ENCODE measurements around the gene BMERB1.
"Not testable (repeated sequence)": the region's sequence is repeated elsewhere in the genome, so short reads cannot be mapped to it uniquely, and the experiment has no call there.

The BMERB1 gene

DNA sequence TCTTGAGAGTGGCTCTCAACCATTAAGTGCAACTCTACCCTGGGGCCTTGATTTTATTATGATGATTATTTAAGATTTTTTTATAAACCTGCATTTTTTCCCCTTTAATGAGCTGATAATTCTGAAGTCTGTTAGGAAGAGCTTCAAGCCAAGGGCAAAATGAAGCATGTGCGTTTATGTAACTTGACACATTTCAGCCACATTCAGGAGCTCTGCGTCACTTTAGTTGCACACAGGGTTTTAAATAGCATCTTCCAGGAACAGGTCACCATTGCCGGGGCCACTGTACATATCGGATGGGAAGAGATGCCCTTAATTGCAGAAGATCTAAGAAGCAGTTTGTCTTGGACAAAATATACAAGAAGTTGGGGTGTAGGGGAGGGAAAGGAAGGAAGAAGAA is 89.6 kb downstream of the BMERB1 start:
- DNase-seq (ENCODE audit: low read depth in 2 of 2), result no peak

- no peak for DNase-seq (ENCODE audit: low read depth in 2 of 2)
Measured at GRCh38 chr16:15524966-15525365, 90.6 kb downstream of the BMERB1 start.

GRCh38 chr16:15526097-15526496 is 91.7 kb downstream of the BMERB1 start:
- DNase-seq (ENCODE audit: low read depth in 2 of 2), result no peak

- no peak for DNase-seq (ENCODE audit: low read depth in 2 of 2)
Measured at GRCh38 chr16:15526731-15527130, 92.3 kb downstream of the BMERB1 start.

GRCh38 chr16:15529673-15530072 is 95.3 kb downstream of the BMERB1 start:
- DNase-seq (ENCODE audit: low read depth in 2 of 2), result no peak

GRCh38 chr16:15530085-15530484 is 95.7 kb downstream of the BMERB1 start:
- DNase-seq (ENCODE audit: low read depth in 2 of 2), result no peak

GRCh38 chr16:15532825-15533224 is 98.4 kb downstream of the BMERB1 start:
- DNase-seq (ENCODE audit: low read depth in 2 of 2), result no peak

GRCh38 chr16:15533386-15533785 is 99.0 kb downstream of the BMERB1 start:
- no peak for DNase-seq (ENCODE audit: low read depth in 2 of 2)

DNA sequence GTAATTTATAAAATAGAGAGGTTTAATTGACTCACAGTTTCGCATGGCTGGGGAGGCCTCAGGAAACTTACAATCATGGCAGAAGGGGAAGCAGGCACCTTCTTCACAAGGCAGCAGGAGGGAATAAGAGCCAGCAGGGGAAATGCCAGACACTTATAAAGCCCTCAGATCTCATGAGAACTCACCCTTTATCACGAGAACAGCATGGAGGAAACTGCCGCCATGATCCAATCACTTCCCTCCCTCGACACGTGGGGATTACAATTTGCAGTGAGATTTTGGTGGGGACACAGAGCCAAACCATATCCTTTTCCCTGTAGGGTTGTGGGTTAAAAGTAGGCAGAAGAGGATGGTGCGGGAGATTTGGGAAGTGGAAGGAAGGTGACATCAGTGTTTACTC is 101.4 kb downstream of the BMERB1 start:
- no peak for DNase-seq (ENCODE audit: low read depth in 2 of 2)

DNA sequence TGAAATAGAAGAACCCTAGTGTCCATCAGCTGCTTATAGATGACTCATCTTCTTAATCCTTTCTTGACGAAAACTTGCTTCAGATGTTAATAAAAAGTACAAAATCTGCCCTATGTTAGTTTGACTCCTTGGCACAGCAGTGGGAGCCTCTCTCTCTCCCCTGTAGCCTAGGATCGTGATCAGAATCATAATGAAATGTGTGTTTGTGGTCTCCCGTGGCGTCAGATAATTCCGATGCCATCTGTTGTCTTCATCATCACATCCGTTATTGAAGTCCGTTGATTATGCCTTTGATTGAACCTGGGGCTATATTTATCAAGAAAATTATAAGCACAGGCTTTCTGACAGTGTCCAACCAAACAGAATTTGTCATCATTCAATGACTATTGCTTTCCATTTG is 102.5 kb downstream of the BMERB1 start:
- DNase-seq (ENCODE audit: low read depth in 2 of 2), result no peak

GRCh38 chr16:15538507-15538906 is 104.1 kb downstream of the BMERB1 start:
- DNase-seq (ENCODE audit: low read depth in 2 of 2), result no peak

DNA sequence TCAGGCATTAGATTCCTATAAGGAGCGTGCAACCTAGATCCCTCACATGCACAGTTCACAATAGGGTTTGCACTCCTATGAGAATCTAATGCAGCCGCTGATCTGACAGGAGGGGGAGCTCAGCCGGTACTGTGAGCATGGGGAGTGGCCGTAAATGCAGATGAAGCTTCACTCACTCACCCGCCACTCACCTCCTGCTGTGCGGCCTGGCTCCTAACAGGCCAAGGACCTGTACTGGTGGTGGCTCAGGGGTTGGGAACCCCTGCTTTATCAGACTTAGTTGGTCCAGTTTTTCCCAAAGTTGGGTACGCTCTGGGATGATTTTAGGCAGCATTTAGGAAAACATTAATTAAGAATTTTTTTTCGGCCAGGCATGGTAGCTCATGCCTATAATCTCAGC is 104.8 kb downstream of the BMERB1 start:
- no peak for DNase-seq (ENCODE audit: low read depth in 2 of 2)

DNA sequence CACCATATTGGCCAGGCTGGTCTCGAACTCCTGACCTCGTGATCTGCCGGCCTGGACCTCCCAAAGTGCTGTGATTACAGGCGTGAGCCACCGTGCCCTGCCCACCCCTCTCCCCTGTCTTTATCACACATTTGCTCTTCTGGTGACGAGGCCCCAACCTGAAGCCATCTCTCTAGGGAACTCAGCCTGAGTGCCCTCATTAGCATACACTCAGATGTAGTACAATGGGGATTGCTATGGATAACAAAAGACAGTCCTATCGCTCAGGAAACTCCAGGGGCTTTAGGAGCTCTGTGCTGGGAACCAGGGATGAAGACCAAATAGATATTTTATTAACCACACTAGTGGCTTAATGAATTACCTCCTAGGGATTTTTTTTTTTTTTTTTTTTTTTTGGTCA is 107.9 kb downstream of the BMERB1 start:
- no peak for DNase-seq (ENCODE audit: low read depth in 2 of 2)

GRCh38 chr16:15542734-15543347 is 108.5 kb downstream of the BMERB1 start:
- DNase-seq (ENCODE audit: low read depth in 2 of 2), result no peak

- no peak for DNase-seq (ENCODE audit: low read depth in 2 of 2)
Measured at GRCh38 chr16:15544405-15544804, 110.0 kb downstream of the BMERB1 start.

GRCh38 chr16:15545544-15545943 is 111.2 kb downstream of the BMERB1 start:
- DNase-seq (ENCODE audit: low read depth in 2 of 2), result no peak

DNA sequence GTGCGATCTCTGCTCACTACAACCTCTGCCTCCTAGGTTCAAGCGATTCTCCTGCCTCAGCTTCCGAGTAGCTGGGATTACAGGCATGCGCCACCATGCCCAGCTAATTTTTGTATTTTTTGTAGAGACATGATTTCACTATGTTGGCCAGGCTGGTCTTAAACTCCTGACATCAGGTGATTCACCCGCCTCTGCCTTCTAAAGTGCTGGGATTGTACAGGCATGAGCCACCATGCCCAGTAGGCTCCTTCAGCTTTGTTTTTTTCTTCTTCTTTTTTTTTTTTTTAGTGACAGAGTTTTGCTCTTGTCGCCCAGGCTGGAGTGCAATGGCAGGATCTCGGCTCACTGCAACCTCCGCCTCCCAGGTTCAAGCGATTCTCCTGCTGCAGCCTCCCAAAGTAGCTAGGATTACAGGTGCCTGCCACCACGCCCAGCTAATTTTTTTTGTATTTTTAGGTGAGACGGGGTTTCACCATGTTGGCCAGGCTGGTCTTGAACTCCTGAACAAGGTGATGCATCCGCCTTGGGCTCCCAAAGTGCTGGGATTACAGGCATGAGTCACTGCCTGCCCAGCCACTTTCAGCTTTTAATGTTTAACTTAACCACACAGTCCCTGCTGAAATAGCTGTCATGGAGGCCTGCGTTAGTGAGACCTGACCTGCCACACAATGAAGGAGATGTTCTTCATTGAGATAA is 112.8 kb downstream of the BMERB1 start:
- not testable (repeated sequence) for DNase-seq (ENCODE audit: low read depth in 2 of 2)

DNA sequence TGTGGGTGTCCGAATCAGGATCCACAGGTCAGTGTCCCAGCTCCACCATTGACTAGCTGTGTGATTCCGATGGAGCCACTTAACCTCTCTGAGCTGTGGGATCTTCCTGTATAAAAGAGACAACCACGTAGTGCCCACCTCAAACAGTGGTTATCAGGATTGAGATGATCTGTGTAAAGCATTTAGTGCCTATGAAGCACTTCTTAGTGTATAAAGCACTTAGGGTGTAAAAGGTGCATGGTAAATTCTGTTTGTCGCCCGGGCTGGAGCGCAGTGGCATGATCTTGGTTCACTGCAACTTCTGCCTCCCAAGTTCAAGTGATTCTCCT is 113.3 kb downstream of the BMERB1 start:
- no peak for DNase-seq (ENCODE audit: low read depth in 2 of 2)

DNA sequence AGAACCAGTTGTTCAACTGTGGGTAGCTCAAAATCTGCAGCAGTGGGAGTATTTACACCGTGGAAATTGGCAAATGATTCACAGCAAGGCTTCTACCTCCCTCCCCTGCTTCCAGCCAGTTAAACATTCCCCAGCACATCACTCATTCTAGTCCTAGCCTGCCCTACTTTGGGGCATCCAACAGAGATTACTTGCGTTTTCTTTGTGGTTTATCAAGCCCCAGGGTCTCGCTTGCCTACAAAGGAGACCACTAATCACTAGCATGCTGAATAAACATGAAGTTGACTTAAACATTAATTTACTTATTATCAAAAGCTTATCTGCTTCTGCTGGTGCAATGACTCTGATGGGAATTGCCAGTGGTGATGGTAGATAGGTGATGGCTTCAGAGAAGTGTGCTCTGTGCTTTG is 114.1 kb downstream of the BMERB1 start:
- no peak for DNase-seq (ENCODE audit: low read depth in 2 of 2)

DNA sequence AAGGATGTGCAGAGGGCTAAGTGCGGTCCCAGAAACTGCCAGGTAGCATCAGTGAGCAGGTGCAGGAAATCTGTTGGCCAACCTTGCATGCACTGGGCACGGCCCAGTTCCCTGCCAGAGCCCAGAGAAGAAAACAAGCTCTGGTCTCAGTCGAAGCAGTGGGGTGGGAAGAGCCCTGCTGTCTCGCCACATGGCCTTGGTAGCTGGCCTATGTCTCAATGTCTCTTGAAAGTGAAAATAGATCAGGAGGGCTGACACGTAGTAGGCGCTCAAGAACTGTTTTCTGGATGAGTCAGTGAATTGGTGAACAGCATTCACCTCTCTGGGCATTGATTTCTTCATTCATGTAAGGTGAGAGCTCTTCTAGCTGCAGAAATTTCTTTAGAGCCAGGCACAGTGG is 118.1 kb downstream of the BMERB1 start:
- DNase-seq (ENCODE audit: low read depth in 2 of 2), result no peak

DNA sequence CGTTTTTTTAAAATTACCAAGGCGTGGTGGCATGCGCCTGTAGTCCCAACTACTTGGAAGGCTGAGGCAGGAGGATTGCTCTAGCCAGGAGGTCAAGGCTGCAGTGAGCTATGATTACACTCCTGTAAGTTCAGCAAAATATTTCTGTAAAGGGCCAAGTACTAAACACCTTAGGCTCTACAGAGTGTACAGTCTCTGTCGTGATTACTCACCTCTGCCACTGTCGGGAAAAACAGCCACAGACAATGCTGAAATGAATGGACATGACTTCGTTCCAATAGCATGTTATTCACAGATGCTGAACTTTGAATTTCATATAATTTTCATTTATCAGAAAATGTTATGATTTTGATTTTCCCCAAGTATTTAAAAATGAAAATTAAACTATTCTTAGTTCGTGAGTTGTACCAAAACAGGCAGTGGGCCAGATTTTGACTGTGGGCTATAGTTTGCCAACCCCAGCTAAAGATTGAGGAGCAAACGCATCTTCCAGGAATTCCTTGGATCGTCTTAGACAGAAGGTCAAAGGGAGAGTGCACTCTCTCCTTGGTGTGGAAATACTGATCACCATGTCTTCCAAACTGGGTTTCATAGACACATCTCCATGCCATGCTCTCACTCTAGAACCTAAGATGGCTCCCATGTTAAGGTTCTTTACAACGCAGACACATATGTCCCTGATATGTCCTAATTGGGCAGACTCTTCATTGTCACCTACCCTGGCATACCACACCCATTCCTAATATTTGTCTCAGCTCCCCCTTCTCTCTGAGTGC is 119.1 kb downstream of the BMERB1 start:
- DNase-seq (ENCODE audit: low read depth in 2 of 2), result no peak

DNA sequence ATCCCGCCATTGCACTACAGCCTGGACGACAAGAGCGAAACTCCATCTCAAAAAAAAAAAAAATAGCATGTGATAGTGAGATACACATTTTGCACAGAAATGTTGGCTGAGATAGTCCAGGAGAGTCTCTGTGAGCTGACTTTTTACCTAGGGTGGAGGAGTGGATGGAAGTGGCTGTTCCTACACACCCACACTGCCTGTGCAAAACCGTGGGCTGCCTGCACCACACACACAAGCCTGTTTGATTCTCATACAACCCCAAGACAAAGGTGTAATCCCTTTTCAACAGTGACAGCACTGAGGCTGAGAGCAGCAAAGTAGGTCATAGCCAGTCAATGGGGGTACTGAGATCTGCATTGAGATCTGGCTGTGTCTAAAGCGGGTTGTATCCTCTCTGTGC is 121.7 kb downstream of the BMERB1 start:
- no peak for DNase-seq (ENCODE audit: low read depth in 2 of 2)

- no peak for DNase-seq (ENCODE audit: low read depth in 2 of 2)
Measured at GRCh38 chr16:15557258-15557657, 122.9 kb downstream of the BMERB1 start.
